ENCODE data around the gene CEP19.
A peak's percentile ranks its signal among the peaks of the same experiment; 100 is the strongest.

CEP19 gene

GRCh38 chr3:196677931-196678330 is 34.1 kb downstream of the CEP19 start:
- Histone ChIP-seq H3K27me3 (ENCODE audit: control insufficient read depth, insufficient read depth, low read length) (peaks cover 48% of the 10 kb centered on the region), H3K9me3 (replicated peaks; ENCODE audit: low read length) (no peaks in the 10 kb centered on the region), H3K4me2 (ENCODE audit: low read length) (no peak overlapping the region), H3K36me3 (ENCODE audit: insufficient read depth, low read length) (no peaks in the 10 kb centered on the region), H3K9ac (ENCODE audit: low read depth, low read length) (no peak overlapping the region), H3K4me1 (ENCODE audit: control insufficient read depth, insufficient read depth, low read length) (no peaks in the 10 kb centered on the region), H3K4me3 (ENCODE audit: low read length) (no peak overlapping the region)

GRCh38 chr3:196677353-196677752 is 34.7 kb downstream of the CEP19 start:
- Histone ChIP-seq H3K9me3 (replicated peaks; ENCODE audit: low read length) (no peaks in the 10 kb centered on the region), H3K27me3 (ENCODE audit: control insufficient read depth, insufficient read depth, low read length) (peaks cover 48% of the 10 kb centered on the region), H3K9ac (ENCODE audit: low read depth, low read length) (no peak overlapping the region), H3K4me2 (ENCODE audit: low read length) (no peak overlapping the region), H3K4me1 (ENCODE audit: control insufficient read depth, insufficient read depth, low read length) (no peaks in the 10 kb centered on the region), H3K4me3 (ENCODE audit: low read length) (no peak overlapping the region), H3K36me3 (ENCODE audit: insufficient read depth, low read length) (no peaks in the 10 kb centered on the region)

DNA sequence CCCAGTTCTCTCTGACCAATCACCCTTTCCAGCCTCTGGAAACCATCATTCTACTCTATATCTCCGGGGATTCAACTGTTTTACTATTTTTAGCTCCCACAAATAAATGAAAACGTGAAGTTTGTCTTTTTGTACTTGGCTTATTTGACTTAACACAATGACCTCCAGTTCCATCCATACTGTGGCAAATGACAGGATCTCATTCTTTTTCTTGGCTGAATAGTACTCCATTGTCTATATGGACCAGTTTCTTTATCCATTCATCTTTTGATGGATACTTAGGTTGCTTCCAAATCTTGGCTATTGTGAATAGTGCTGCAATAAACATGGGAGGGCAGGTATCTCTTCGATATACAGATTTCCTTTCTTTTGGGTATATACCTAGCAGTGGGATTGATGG is 38.4 kb downstream of the CEP19 start:
- Histone ChIP-seq H3K4me2 (ENCODE audit: low read length) (no peak overlapping the region), H3K9me3 (replicated peaks; ENCODE audit: low read length) (no peaks in the 10 kb centered on the region), H3K27me3 (ENCODE audit: control insufficient read depth, insufficient read depth, low read length) (peaks cover 39% of the 10 kb centered on the region), H3K36me3 (ENCODE audit: insufficient read depth, low read length) (no peaks in the 10 kb centered on the region), H3K4me3 (ENCODE audit: low read length) (no peak overlapping the region), H3K9ac (ENCODE audit: low read depth, low read length) (no peak overlapping the region), H3K4me1 (ENCODE audit: control insufficient read depth, insufficient read depth, low read length) (no peaks in the 10 kb centered on the region)

DNA sequence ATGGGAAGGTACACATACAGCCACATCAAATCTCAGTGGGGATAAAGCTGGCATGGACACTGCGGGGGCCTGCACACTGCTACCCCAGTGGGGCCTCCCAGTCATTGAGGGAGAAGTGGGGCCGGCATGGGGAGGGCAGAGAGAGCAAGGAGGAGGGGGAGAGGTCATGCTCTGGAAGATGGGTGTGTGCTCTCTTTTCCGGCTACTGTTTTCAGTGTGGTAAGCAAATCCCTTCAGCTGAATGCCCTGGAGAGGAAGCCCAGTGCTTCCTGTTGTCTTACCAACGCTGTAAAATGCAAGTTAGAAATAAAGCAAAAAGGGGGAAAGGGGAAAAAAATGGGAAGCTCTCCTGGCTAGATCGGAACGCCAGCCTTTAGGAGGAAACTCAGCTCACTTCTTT is 41.7 kb downstream of the CEP19 start:
- H3K9me3 ChIP-seq (replicated peaks; ENCODE audit: low read length): no peaks in the 10 kb centered on the region
- H3K4me1 ChIP-seq (ENCODE audit: control insufficient read depth, insufficient read depth, low read length): peaks cover 9% of the 10 kb centered on the region
- no peak overlapping the region for H3K4me2 ChIP-seq (ENCODE audit: low read length)
- peaks cover 19% of the 10 kb centered on the region for H3K27me3 ChIP-seq (ENCODE audit: control insufficient read depth, insufficient read depth, low read length)
- no peaks in the 10 kb centered on the region for H3K36me3 ChIP-seq (ENCODE audit: insufficient read depth, low read length)
- no peak overlapping the region for H3K4me3 ChIP-seq (ENCODE audit: low read length)
- no peak overlapping the region for H3K9ac ChIP-seq (ENCODE audit: low read depth, low read length)

DNA sequence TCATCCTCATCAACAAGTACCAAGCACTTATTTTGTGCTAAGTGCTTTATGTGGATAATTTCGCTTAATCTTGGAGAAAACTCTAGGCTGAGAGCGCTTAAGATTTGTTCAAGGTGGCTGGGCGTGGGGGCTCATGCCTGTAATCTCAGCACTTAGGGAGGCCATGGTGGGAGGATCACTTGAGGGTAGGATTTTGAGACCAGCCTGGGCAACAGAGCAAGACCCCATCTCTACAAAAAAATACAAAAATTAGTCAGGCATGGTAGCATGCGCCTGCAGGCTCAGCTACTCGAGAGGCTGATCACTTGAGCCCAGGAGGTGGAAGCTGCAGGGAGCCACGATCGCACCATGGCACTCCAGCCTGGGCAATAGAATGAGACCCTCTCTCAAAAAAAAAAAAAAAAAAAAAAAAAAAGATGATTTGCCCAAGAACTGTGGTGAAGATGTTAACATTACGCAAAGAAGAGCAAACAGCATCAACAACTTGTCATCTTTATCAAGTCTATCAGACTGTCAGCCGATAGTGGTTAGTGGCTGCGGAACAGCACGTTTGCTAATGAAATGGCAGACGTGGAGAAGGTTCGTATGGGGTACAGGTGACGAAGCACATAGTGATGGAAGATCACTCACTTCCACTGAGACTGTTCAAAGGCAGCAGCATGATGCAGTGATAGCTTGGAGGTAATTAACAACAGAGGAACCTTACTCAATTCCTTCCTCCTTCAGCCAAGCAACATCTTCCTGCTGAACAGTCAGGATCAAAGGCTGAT is 44.8 kb downstream of the CEP19 start:
- Histone ChIP-seq H3K4me1 (ENCODE audit: control insufficient read depth, insufficient read depth, low read length) (peaks cover 18% of the 10 kb centered on the region), H3K4me2 (ENCODE audit: low read length) (no peak overlapping the region), H3K27me3 (ENCODE audit: control insufficient read depth, insufficient read depth, low read length) (peaks cover 18% of the 10 kb centered on the region), H3K36me3 (ENCODE audit: insufficient read depth, low read length) (no peaks in the 10 kb centered on the region), H3K4me3 (ENCODE audit: low read length) (no peak overlapping the region), H3K9ac (ENCODE audit: low read depth, low read length) (no peak overlapping the region), H3K9me3 (replicated peaks; ENCODE audit: low read length) (no peaks in the 10 kb centered on the region)

DNA sequence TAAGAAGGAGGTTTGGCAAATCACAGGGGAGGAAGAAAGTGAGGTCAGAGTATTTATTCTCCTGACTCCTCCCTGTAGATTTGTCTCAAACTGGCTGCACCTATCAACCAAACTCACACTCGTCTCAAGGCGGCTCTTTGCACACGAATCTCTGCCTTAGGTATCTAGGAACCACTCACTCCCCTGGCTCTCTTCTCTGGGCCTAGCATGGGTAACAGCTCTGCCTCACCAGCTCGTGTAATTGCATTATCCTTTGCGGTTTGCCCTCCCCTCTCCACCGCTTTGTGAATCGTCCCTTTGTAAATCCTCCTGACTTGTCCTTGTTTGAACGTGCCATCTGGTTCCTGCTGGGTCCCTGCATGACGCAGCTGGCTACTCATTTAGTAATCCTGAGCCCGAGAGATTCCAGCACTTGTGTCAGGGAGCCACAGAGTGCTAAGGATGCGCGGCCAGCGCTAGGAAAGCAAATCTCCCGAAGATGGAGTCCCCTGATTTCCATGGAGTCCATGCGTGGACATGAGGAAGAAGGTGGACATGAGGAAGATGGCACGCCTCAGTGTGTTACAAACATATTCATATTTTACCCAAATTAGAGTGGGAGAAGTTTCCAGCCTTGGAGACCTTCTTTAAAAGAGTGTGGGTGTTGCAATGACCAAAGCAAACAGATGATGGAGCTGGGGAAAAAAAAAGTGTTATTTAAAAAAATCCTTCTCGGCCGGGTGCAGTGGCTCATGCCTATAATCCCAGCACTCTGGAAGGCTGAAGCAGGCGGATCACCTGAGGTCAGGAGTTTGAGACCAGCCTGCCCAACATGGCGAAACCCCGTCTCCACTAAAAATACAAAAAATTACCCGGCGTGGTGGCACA is 45.8 kb downstream of the CEP19 start:
- Histone ChIP-seq H3K4me1 (ENCODE audit: control insufficient read depth, insufficient read depth, low read length) (peaks cover 18% of the 10 kb centered on the region), H3K4me2 (ENCODE audit: low read length) (peak overlapping the region; percentile 64), H3K4me3 (ENCODE audit: low read length) (peak overlapping the region; percentile 3), H3K27me3 (ENCODE audit: control insufficient read depth, insufficient read depth, low read length) (peaks cover 16% of the 10 kb centered on the region), H3K9ac (ENCODE audit: low read depth, low read length) (no peak overlapping the region), H3K9me3 (replicated peaks; ENCODE audit: low read length) (no peaks in the 10 kb centered on the region), H3K36me3 (ENCODE audit: insufficient read depth, low read length) (no peaks in the 10 kb centered on the region)

- Histone ChIP-seq H3K4me2 (ENCODE audit: low read length) (no peak overlapping the region), H3K4me3 (ENCODE audit: low read length) (no peak overlapping the region), H3K27me3 (ENCODE audit: control insufficient read depth, insufficient read depth, low read length) (peaks cover 3% of the 10 kb centered on the region), H3K9me3 (replicated peaks; ENCODE audit: low read length) (no peaks in the 10 kb centered on the region), H3K4me1 (ENCODE audit: control insufficient read depth, insufficient read depth, low read length) (peaks cover 18% of the 10 kb centered on the region), H3K9ac (ENCODE audit: low read depth, low read length) (no peak overlapping the region), H3K36me3 (ENCODE audit: insufficient read depth, low read length) (no peaks in the 10 kb centered on the region)
Observed at GRCh38 chr3:196662711-196663571, 49.1 kb downstream of the CEP19 start.

- Histone ChIP-seq H3K4me2 (ENCODE audit: low read length) (no peak overlapping the region), H3K36me3 (ENCODE audit: insufficient read depth, low read length) (no peaks in the 10 kb centered on the region), H3K4me3 (ENCODE audit: low read length) (no peak overlapping the region), H3K9me3 (replicated peaks; ENCODE audit: low read length) (no peaks in the 10 kb centered on the region), H3K27me3 (ENCODE audit: control insufficient read depth, insufficient read depth, low read length) (peaks cover 3% of the 10 kb centered on the region), H3K9ac (ENCODE audit: low read depth, low read length) (no peak overlapping the region), H3K4me1 (ENCODE audit: control insufficient read depth, insufficient read depth, low read length) (peaks cover 18% of the 10 kb centered on the region)
Observed at GRCh38 chr3:196662033-196662432, 50.0 kb downstream of the CEP19 start.

DNA sequence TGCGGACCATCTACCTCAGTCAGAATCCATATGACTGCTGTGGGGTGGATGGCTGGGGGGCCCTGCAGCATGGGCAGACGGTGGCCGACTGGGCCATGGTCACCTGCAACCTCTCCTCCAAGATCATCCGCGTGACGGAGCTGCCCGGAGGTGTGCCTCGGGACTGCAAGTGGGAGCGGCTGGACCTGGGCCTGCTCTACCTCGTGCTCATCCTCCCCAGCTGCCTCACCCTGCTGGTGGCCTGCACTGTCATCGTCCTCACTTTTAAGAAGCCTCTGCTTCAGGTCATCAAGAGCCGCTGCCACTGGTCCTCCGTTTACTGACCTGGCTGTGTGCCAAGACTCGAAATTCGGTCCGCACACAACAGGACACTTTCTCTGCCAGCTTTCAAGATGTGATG is 50.6 kb downstream of the CEP19 start:
- Histone ChIP-seq H3K4me2 (ENCODE audit: low read length) (no peak overlapping the region), H3K4me3 (ENCODE audit: low read length) (no peak overlapping the region), H3K27me3 (ENCODE audit: control insufficient read depth, insufficient read depth, low read length) (peaks cover 3% of the 10 kb centered on the region), H3K36me3 (ENCODE audit: insufficient read depth, low read length) (no peaks in the 10 kb centered on the region), H3K9me3 (replicated peaks; ENCODE audit: low read length) (no peaks in the 10 kb centered on the region), H3K4me1 (ENCODE audit: control insufficient read depth, insufficient read depth, low read length) (peaks cover 17% of the 10 kb centered on the region), H3K9ac (ENCODE audit: low read depth, low read length) (no peak overlapping the region)

DNA sequence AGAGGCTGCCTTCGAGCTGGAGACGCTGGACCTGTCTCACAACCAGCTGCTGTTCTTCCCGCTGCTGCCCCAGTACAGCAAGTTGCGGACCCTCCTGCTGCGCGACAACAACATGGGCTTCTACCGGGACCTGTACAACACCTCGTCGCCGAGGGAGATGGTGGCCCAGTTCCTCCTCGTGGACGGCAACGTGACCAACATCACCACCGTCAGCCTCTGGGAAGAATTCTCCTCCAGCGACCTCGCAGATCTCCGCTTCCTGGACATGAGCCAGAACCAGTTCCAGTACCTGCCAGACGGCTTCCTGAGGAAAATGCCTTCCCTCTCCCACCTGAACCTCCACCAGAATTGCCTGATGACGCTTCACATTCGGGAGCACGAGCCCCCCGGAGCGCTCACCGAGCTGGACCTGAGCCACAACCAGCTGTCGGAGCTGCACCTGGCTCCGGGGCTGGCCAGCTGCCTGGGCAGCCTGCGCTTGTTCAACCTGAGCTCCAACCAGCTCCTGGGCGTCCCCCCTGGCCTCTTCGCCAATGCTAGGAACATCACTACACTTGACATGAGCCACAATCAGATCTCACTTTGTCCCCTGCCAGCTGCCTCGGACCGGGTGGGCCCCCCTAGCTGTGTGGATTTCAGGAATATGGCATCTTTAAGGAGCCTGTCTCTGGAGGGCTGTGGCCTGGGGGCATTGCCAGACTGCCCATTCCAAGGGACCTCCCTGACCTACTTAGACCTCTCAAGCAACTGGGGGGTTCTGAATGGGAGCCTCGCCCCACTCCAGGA is 51.5 kb downstream of the CEP19 start:
- H3K36me3 ChIP-seq (ENCODE audit: insufficient read depth, low read length): no peaks in the 10 kb centered on the region
- peaks cover 9% of the 10 kb centered on the region for H3K4me1 ChIP-seq (ENCODE audit: control insufficient read depth, insufficient read depth, low read length)
- no peak overlapping the region for H3K4me3 ChIP-seq (ENCODE audit: low read length)
- no peak overlapping the region for H3K9ac ChIP-seq (ENCODE audit: low read depth, low read length)
- H3K27me3 ChIP-seq (ENCODE audit: control insufficient read depth, insufficient read depth, low read length): peaks cover 3% of the 10 kb centered on the region
- no peaks in the 10 kb centered on the region for H3K9me3 ChIP-seq (replicated peaks; ENCODE audit: low read length)
- H3K4me2 ChIP-seq (ENCODE audit: low read length): no peak overlapping the region

Measured in skeletal muscle satellite cell (primary cell).